Erythroblast (primary cell): ENCODE data around the gene EPHB2.
"Not testable (repeated sequence)": the region's sequence is repeated elsewhere in the genome, so short reads cannot be mapped to it uniquely, and the experiment has no call there.

Experiments
- DNase-seq, 2 experiments: peaks; one replicate each; lab custom pipeline; 2025; lab: John Stamatoyannopoulos, UW
- GATA1 ChIP-seq: IDR thresholded peaks from 2 replicates; pipeline ENCODE4 v1.6.1; 2011; ENCODE audit warnings: low read depth, mild to moderate bottlenecking, control low read depth, low read length, moderate library complexity
- POLR2A ChIP-seq: IDR thresholded peaks from 2 replicates; pipeline ENCODE4 v1.6.1; 2011; ENCODE audit warnings: mild to moderate bottlenecking, low read length

The EPHB2 gene

GRCh38 chr1:22829309-22829989 lies 118.8 kb downstream of the EPHB2 start:
- no peak for DNase-seq
- TF ChIP-seq POLR2A (no peak), GATA1 (no peak)

- no peak for DNase-seq
Observed at GRCh38 chr1:22830041-22830566, 119.5 kb downstream of the EPHB2 start.

GRCh38 chr1:22830757-22831340 lies 120.2 kb downstream of the EPHB2 start:
- no peak for DNase-seq

More at GRCh38 chr1:22830041-22830566, 119.5 kb downstream of the EPHB2 start:
- TF ChIP-seq POLR2A (no peak), GATA1 (no peak)

GRCh38 chr1:22831729-22832413 lies 121.2 kb downstream of the EPHB2 start:
- no peak for DNase-seq
- TF ChIP-seq GATA1: no peak
- TF ChIP-seq POLR2A: no peak

More at GRCh38 chr1:22830757-22831340, 120.2 kb downstream of the EPHB2 start:
- TF ChIP-seq POLR2A (no peak), GATA1 (no peak)

GRCh38 chr1:22832414-22832786 lies 121.8 kb downstream of the EPHB2 start:
- TF ChIP-seq GATA1: no peak
- no peak for TF ChIP-seq POLR2A
- no peak for DNase-seq

GRCh38 chr1:22833699-22834098 lies 123.1 kb downstream of the EPHB2 start:
- DNase-seq: no peak
- TF ChIP-seq POLR2A (no peak), GATA1 (no peak)

GRCh38 chr1:22834420-22834819 lies 123.8 kb downstream of the EPHB2 start:
- DNase-seq: not testable (repeated sequence)

- no peak for DNase-seq
Observed at GRCh38 chr1:22835636-22836319, 125.1 kb downstream of the EPHB2 start.

GRCh38 chr1:22836850-22837249 lies 126.2 kb downstream of the EPHB2 start:
- TF ChIP-seq POLR2A (no peak), GATA1 (no peak)
- DNase-seq: no peak

More at GRCh38 chr1:22835636-22836319, 125.1 kb downstream of the EPHB2 start:
- no peak for TF ChIP-seq POLR2A
- no peak for TF ChIP-seq GATA1

GRCh38 chr1:22837332-22837731 lies 126.7 kb downstream of the EPHB2 start:
- DNase-seq: no peak
- TF ChIP-seq GATA1 (no peak), POLR2A (no peak)

- no peak for TF ChIP-seq POLR2A
- no peak for TF ChIP-seq GATA1
- no peak for DNase-seq
Observed at GRCh38 chr1:22838965-22839364, 128.3 kb downstream of the EPHB2 start.

GRCh38 chr1:22839806-22840205 lies 129.2 kb downstream of the EPHB2 start:
- DNase-seq: no peak

GRCh38 chr1:22841142-22841541 lies 130.5 kb downstream of the EPHB2 start:
- no peak for TF ChIP-seq POLR2A
- TF ChIP-seq GATA1: no peak
- DNase-seq: no peak

More at GRCh38 chr1:22839806-22840205, 129.2 kb downstream of the EPHB2 start:
- TF ChIP-seq GATA1 (no peak), POLR2A (no peak)
